ENCODE results near the gene NPTX1.

NPTX1 gene

GRCh38 chr17:80422981-80423380, 53.4 kb downstream of the NPTX1 start:
- Histone ChIP-seq H3K27ac (ENCODE audit: low read depth, low read length) (no peak overlapping the region), H3K27me3 (ENCODE audit: control insufficient read depth, low read length) (peaks cover 20% of the 10 kb centered on the region)

GRCh38 chr17:80422276-80422675, 54.1 kb downstream of the NPTX1 start:
- Histone ChIP-seq H3K79me2 (ENCODE audit: control insufficient read depth, low read length) (no peaks in the 10 kb centered on the region), H3K9me3 (ENCODE audit: control insufficient read depth, insufficient read depth, low read length) (no peaks in the 10 kb centered on the region), H3F3A (ENCODE audit: control insufficient read depth, insufficient read depth) (no peaks in the 10 kb centered on the region), H3K4me1 (ENCODE audit: control insufficient read depth, low read length) (peaks cover 11% of the 10 kb centered on the region; the same call in 1 of the 2 replicates), H3K9me2 (replicated peaks; ENCODE audit: control insufficient read depth, low read length) (no peaks in the 10 kb centered on the region), H3K27ac (ENCODE audit: low read depth, low read length) (no peak overlapping the region), H3K27me3 (ENCODE audit: control insufficient read depth, low read length) (peaks cover 20% of the 10 kb centered on the region), H3K4me3 (ENCODE audit: low read length) (no peak overlapping the region), H3K4me2 (ENCODE audit: low read length) (no peak overlapping the region), H4K20me1 (ENCODE audit: control insufficient read depth, insufficient read depth, low read depth, low read length) (no peaks in the 10 kb centered on the region), H3K36me3 (ENCODE audit: control insufficient read depth, low read length) (no peaks in the 10 kb centered on the region)
- TF ChIP-seq EZH2phosphoT487 (IDR thresholded peaks at IDR 0.05; ENCODE audit: borderline replicate concordance, low read length) (no peak), CTCF (IDR thresholded peaks at IDR 0.05; ENCODE audit: low read depth, low read length, poor library complexity, severe bottlenecking) (no peak)

More at GRCh38 chr17:80422981-80423380, 53.4 kb downstream of the NPTX1 start:
- Histone ChIP-seq H3K9me2 (replicated peaks; ENCODE audit: control insufficient read depth, low read length) (no peaks in the 10 kb centered on the region), H4K20me1 (ENCODE audit: control insufficient read depth, insufficient read depth, low read depth, low read length) (no peaks in the 10 kb centered on the region), H3F3A (ENCODE audit: control insufficient read depth, insufficient read depth) (no peaks in the 10 kb centered on the region), H3K79me2 (ENCODE audit: control insufficient read depth, low read length) (no peaks in the 10 kb centered on the region), H3K9me3 (ENCODE audit: control insufficient read depth, insufficient read depth, low read length) (no peaks in the 10 kb centered on the region), H3K36me3 (ENCODE audit: control insufficient read depth, low read length) (no peaks in the 10 kb centered on the region), H3K4me2 (ENCODE audit: low read length) (no peak overlapping the region), H3K4me3 (ENCODE audit: low read length) (no peak overlapping the region), H3K4me1 (ENCODE audit: control insufficient read depth, low read length) (peaks cover 11% of the 10 kb centered on the region; the same call in 1 of the 2 replicates)
- no peak for TF ChIP-seq EZH2phosphoT487 (IDR thresholded peaks at IDR 0.05; ENCODE audit: borderline replicate concordance, low read length)
- TF ChIP-seq CTCF (IDR thresholded peaks at IDR 0.05; ENCODE audit: low read depth, low read length, poor library complexity, severe bottlenecking): no peak

GRCh38 chr17:80421381-80422090, 54.9 kb downstream of the NPTX1 start:
- no peaks in the 10 kb centered on the region for H4K20me1 ChIP-seq (ENCODE audit: control insufficient read depth, insufficient read depth, low read depth, low read length)
- peaks cover 20% of the 10 kb centered on the region for H3K27me3 ChIP-seq (ENCODE audit: control insufficient read depth, low read length)
- no peaks in the 10 kb centered on the region for H3K9me3 ChIP-seq (ENCODE audit: control insufficient read depth, insufficient read depth, low read length)
- peaks cover 11% of the 10 kb centered on the region; the same call in 1 of the 2 replicates for H3K4me1 ChIP-seq (ENCODE audit: control insufficient read depth, low read length)
- H3K27ac ChIP-seq (ENCODE audit: low read depth, low read length): no peak overlapping the region
- H3K79me2 ChIP-seq (ENCODE audit: control insufficient read depth, low read length): no peaks in the 10 kb centered on the region
- H3F3A ChIP-seq (ENCODE audit: control insufficient read depth, insufficient read depth): no peaks in the 10 kb centered on the region
- H3K36me3 ChIP-seq (ENCODE audit: control insufficient read depth, low read length): no peaks in the 10 kb centered on the region
- no peak overlapping the region for H3K4me3 ChIP-seq (ENCODE audit: low read length)
- no peaks in the 10 kb centered on the region for H3K9me2 ChIP-seq (replicated peaks; ENCODE audit: control insufficient read depth, low read length)
- no peak for TF ChIP-seq CTCF (IDR thresholded peaks at IDR 0.05; ENCODE audit: low read depth, low read length, poor library complexity, severe bottlenecking)
- no peak for TF ChIP-seq EZH2phosphoT487 (IDR thresholded peaks at IDR 0.05; ENCODE audit: borderline replicate concordance, low read length)
- no peak overlapping the region for H3K4me2 ChIP-seq (ENCODE audit: low read length)

Measured in DOHH2 (cell line).